GM18505 (cell line): Measurements from ENCODE around the gene VGLL4.

Source experiments
- ATAC-seq: cut with Tn5 transposase; IDR thresholded peaks from one replicate; pipeline ENCODE4 v1.9.1; 2021; ENCODE audit not compliant: unreplicated experiment
- POLR2A ChIP-seq: IDR thresholded peaks from 4 replicates; pipeline ENCODE4 v1.6.1; 2011; ENCODE audit warnings: borderline replicate concordance; ENCODE audit not compliant: insufficient read depth, insufficient read length; ENCODE audit errors: extremely low read depth

Gene VGLL4

GRCh38 chr3:11563865-11564185 is 79.9 kb downstream of the VGLL4 start:
- no peak for ATAC-seq
- no peak for TF ChIP-seq POLR2A

DNA sequence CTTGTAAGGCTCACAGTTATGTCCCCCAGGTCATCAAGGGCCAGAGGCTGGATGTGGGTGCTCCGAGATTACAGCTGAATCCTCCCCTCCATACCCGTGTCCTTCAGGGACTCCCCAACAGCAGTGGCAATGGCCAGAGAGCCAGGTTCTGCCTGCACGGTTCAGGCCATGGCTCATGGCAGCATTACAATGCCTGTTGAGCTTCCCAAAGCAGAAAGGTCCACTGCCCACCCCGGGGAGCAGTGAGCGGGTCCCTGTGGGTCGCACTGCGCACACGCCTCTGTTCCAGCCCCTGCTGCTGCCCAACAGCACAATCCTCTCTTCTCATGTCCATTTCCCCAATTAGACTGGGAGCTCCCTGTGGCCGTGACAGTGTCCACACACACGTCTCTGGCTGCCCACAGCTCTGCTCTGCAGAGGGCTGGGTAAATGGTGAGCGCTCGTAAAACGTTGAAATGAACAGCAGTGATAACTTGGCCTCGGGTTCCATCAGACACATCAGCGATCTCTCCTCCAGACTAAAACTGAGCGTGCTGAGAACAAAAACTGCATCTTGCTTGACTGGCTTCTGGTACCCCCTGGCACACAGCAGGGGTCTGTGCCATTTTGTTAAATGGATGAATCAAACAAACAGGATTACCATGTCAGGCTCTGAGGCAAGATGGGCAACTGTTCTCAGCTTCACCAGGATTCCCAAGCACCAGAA is 80.4 kb downstream of the VGLL4 start:
- TF ChIP-seq POLR2A: no peak
- ATAC-seq: no peak

GRCh38 chr3:11562277-11562881 is 81.3 kb downstream of the VGLL4 start:
- TF ChIP-seq POLR2A: no peak
- no peak for ATAC-seq

DNA sequence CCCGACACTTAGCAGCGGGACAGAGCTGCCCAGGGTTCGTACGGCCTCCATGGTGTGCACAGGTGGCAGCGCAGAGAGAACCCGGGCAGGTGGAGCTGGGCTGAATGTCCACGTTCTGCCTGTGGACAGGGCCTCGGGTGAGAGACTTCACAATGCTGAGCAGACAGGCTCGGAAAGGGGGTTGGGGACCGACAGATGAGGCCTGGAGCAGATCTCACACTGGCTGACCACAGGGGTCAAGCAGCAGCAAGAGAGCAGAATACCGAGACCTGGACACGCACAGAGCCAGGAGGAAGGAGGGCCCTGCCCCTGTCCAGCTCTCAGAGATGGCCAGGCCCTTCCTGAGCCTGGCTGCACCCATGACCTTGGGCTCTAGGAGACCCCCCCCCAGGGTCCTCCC is 83.0 kb downstream of the VGLL4 start:
- no peak for TF ChIP-seq POLR2A
- ATAC-seq: no peak

DNA sequence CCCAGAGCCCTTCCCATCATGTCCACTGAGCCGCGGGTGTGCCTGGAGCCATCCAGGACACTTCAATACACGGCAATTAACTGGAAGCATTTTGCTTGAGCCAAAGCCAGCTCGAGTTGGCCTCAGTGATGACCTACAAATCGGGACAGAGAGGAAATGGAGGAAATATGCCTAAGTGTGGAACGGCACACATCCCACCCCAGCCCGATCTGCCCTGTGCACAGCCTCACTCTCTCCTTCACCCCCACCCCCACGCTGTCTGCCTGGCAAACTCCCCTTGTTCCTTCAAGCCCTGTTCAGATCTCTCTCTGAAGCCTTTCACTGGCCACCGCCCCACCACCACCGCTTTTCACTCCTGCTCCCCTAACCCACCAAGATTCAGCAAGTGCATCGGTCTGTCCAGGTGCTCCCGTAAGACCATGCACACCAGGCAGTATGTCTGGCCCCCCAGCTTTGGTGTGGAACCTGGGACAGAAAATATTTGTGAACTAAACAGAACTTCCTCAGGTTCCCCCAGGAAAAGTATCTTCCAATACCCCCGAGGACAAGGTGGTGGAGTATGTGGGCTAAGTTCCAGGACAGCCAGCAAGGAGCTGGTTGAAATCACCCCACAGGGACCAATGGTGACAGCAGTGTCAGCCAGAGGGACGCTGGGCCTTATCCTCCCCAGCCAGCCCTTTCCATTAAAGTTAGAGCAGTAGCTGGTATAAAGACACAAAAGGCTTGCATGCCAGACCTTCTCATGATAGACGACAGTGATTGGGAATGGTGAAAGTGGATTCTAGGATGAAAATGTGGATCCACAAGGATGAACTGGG is 83.7 kb downstream of the VGLL4 start:
- no peak for ATAC-seq
- no peak for TF ChIP-seq POLR2A

DNA sequence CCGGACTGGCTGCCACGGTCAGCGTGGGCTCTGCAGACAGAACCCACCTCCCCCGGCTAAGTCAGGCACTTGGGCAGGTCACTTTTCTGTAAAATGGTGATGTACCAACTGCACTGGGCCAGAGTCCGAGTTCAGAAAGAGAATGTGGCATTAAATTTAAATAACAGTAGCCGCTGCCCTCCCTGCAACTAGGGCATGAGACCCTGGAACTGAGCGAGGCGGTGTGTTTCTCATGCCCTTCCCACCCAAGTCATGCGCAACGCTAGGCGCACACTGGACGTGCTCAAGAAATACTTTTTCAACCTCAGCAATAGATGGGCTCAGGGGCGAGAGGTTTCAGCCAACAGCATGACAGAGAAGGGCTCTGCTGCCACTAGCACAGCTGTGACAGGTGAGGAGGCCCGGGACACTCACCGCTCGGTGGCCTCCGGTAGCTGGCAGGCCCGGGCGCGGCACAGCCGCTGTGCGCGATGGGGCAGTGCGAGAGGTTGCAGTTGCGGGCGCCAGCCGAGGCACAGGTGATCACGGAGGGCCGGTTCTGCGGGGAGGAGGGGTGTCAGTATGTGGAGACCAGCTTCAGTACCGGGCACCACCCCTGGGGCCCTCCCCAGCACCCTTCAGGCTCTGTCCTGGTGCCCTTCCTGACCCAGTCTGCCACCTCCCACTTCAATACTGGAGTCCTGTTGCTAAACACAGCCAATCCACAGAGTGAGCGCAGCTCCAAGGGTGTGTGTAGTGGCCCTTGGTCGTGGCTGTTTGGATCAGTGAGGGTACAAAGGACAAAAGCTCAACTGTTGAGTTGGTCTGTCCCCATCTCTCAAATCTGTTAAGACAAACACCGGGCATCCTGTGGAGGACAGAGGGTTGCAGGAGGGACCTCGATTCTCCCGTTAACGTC is 84.5 kb downstream of the VGLL4 start:
- ATAC-seq: no peak
- TF ChIP-seq POLR2A: no peak

DNA sequence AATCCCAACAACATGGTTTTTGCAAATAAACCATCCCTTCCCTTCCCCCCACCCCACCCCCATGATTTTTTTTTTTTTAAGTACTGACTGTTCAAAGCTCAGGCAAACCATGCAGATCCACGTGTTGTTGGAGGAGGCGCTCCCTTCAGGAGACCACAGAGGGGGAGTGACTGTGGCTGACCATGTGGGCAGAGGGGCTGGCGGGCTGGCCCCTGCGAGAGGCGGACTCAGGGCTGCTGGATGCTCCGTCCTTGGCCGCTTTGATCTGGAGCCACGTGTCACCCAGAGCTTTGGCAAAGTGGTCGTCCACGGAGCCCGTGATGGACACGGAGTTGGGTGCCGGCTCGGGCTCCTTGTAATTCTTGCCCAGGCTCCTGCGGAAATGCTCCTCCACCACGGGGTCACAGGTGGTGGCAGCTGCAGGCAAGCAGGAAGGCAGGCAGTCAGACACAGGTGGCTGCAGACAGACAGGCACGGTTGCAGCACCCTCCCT is 85.3 kb downstream of the VGLL4 start:
- ATAC-seq: no peak
- no peak for TF ChIP-seq POLR2A

GRCh38 chr3:11558002-11558401 is 85.7 kb downstream of the VGLL4 start:
- no peak for ATAC-seq
- no peak for TF ChIP-seq POLR2A

GRCh38 chr3:11556851-11557644 is 86.7 kb downstream of the VGLL4 start:
- no peak for ATAC-seq
- no peak for TF ChIP-seq POLR2A

DNA sequence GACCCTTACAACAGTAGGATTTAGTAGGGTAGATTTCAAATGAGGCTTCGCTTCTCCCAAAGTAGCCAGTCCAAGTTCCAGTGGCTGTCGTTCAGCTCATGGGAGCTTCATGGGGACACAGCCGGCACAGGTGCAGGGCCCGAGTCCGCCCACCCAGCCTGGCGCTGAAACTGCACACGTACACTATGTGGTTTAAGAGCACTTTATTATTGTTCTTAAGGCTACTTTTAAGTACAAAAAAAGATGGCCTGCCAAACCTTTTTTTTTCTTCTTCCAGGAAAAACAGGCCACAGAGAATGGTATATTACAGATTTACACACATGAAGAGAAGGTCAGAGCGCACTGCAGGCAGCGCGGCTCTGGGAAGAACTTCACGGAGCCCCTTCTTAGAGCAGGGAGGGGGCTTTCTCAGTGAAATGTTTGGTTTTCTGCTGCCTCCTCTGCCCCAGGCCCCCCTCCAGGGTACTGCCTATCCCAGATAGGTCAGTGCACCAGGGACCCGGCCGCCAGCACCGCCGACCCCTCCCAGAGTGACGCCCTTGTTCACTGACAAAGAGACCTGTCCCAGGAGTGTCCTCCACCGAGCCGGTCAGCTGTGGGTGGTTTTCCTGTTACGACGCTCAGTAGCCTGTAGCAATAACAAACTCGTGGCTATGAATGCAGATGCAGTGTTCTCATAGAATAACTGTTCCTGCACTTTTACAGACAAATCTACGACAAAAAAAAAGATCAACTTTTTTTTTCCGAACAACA is 87.7 kb downstream of the VGLL4 start:
- ATAC-seq: no peak
- no peak for TF ChIP-seq POLR2A

DNA sequence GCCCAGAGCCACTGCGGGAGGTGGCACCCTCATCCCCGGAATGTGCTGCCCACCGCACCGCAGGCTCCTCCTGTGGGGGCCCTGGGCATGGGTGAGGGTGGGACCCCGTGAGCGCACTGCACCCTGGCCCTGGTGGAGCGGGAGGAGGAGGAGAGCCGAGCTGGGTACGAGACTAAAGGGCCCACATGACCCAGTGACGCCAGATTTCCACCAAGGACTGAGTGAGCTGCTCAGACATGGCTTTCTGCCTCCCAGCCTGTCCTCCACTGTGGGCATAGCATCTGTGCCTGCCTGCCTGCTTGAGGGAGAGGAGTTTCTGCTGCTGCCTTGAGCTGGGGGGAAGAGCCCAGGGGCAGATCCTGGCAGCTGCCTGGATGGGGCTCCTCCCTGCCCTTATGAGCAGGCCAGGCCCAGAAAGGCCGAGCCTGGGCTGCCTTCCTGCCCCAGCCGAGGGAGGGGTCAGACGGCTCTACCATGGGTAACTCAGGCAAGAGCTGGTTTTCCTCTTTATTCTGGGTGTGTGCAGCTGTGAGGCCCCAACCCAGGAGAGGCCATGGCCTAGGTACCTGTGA is 88.4 kb downstream of the VGLL4 start:
- no peak for ATAC-seq
- no peak for TF ChIP-seq POLR2A
